B cell (primary cell): ENCODE results near the gene CSNK1G1. TPM values are rescaled to one million over a fixed set of nuclear protein-coding genes. Genes with fewer than 3 reads are reported as not detected.

Source experiments
- ATAC-seq: fragments of 200-7000 bp; cut with Tn5 transposase; one replicate; pipeline ENCODE4 v1.10.0; 2021; ENCODE audit warnings: low read depth, mild to moderate bottlenecking, moderate number of reproducible peaks, moderate library complexity
- CTCF ChIA-PET: fragments of 350-600 bp; sonication (Branson Sonifier 250); formaldehyde crosslinking; loops from one replicate; lab custom pipeline; 2021; ENCODE audit warnings: antibody characterized with exemption, inconsistent platforms; lab: Charles Lee
- POLR2A ChIA-PET: fragments of 350-600 bp; sonication (Branson Sonifier 250); formaldehyde crosslinking; loops from one replicate; lab custom pipeline; 2021; ENCODE audit warnings: antibody characterized with exemption; lab: Charles Lee
- DNase-seq: peaks from one replicate; pipeline ENCODE4 v3.0.0; 2013
- H2AFZ ChIP-seq: 2 replicates; pipeline ENCODE4 v1.6.1; 2012; ENCODE audit warnings: mild to moderate bottlenecking, low read depth, low read length; ENCODE audit not compliant: insufficient read depth, poor library complexity, severe bottlenecking
- H3K27ac ChIP-seq, 2 donors: 1 replicate in 1 of 2; 2 replicates in 1 of 2; pipeline ENCODE4 v1.5.1; 2012 to 2013; ENCODE audit warnings: low read length in 2 of 2, mild to moderate bottlenecking in 2 of 2, moderate library complexity in 1 of 2
- H3K27me3 ChIP-seq, 4 experiments: fragments of 200-600 bp in 1 of 4; sonication (generic) in 1 of 4; replicated peaks in 1 of 4; 1 replicate in 2 of 4; 2 replicates in 2 of 4; pipeline versions ENCODE4 v1.6.1 to v1.7.0; 2013 to 2016; ENCODE audit warnings: low read length in 3 of 4, mild to moderate bottlenecking in 2 of 4, mixed read lengths in 1 of 4, moderate library complexity in 1 of 4; ENCODE audit not compliant: insufficient read depth in 4 of 4, control insufficient read depth in 3 of 4; ENCODE audit errors: control extremely low read depth in 1 of 4
- H3K36me3 ChIP-seq, 2 experiments: replicated peaks in 1 of 2; 1 replicate in 1 of 2; 2 replicates in 1 of 2; pipeline versions ENCODE4 v1.6.1 to v1.7.1; 2013; ENCODE audit warnings: low read length in 1 of 2; ENCODE audit not compliant: insufficient read depth in 2 of 2, control insufficient read depth in 1 of 2; ENCODE audit errors: control extremely low read depth in 1 of 2, extremely low read depth in 1 of 2
- H3K4me1 ChIP-seq, 2 donors: fragments of 200-600 bp in 1 of 2; sonication (generic) in 1 of 2; 1 replicate in 1 of 2; 2 replicates in 1 of 2; pipeline versions ENCODE4 v1.5.1 to v1.6.1; 2013 to 2017; ENCODE audit warnings: low read length in 2 of 2; ENCODE audit not compliant: control insufficient read depth in 2 of 2, insufficient read depth in 2 of 2
- H3K4me2 ChIP-seq: replicated peaks from 2 replicates; pipeline ENCODE3; 2012; ENCODE audit warnings: mild to moderate bottlenecking, low read depth, low read length; ENCODE audit not compliant: poor library complexity, severe bottlenecking
- H3K4me3 ChIP-seq, 5 experiments: fragments of 200-600 bp in 1 of 5; sonication (generic) in 1 of 5; 1 replicate in 3 of 5; 2 replicates in 2 of 5; pipeline versions ENCODE4 v1.5.1 to v1.7.0; 2011 to 2016; ENCODE audit warnings: low read length in 4 of 5, mild to moderate bottlenecking in 4 of 5, low read depth in 2 of 5, control low read depth in 1 of 5, moderate library complexity in 1 of 5; ENCODE audit not compliant: insufficient read depth in 1 of 5; ENCODE audit errors: control extremely low read depth in 1 of 5, extremely low read depth in 1 of 5
- H3K79me2 ChIP-seq: fragments of 200-600 bp; sonication (generic); one replicate; pipeline ENCODE4 v1.6.0; 2016; ENCODE audit warnings: low read length; ENCODE audit not compliant: control insufficient read depth, insufficient read depth
- H3K9ac ChIP-seq: fragments of 200-600 bp; sonication (generic); 2 replicates; pipeline ENCODE4 v1.6.1; 2017; ENCODE audit warnings: mild to moderate bottlenecking, low read length, moderate library complexity
- H3K9me3 ChIP-seq, 3 donors: one replicate each; pipeline versions ENCODE4 v1.6.1 to v1.7.1; 2013; ENCODE audit warnings: low read length in 2 of 3; ENCODE audit not compliant: control insufficient read depth in 2 of 3, insufficient read depth in 1 of 3; ENCODE audit errors: control extremely low read depth in 1 of 3
- H4K20me1 ChIP-seq: 2 replicates; pipeline ENCODE4 v1.6.0; 2012; ENCODE audit warnings: mild to moderate bottlenecking, low read length; ENCODE audit not compliant: insufficient read depth, control insufficient read depth, poor library complexity, severe bottlenecking
- H3K27ac Mint-ChIP-seq: one replicate; pipeline ENCODE4 v1.8.0; 2021; ENCODE audit warnings: mixed read lengths
- H3K27me3 Mint-ChIP-seq: one replicate; pipeline ENCODE4 v1.8.0; 2021; ENCODE audit warnings: mixed read lengths
- H3K4me1 Mint-ChIP-seq: one replicate; pipeline ENCODE4 v1.8.0; 2021; ENCODE audit warnings: mixed read lengths
- H3K4me3 Mint-ChIP-seq: one replicate; pipeline ENCODE4 v1.8.0; 2021; ENCODE audit warnings: mixed read lengths
- H3K9me3 Mint-ChIP-seq: one replicate; pipeline ENCODE4 v1.8.0; 2022; ENCODE audit warnings: mixed read lengths; ENCODE audit not compliant: insufficient read depth
- EZH2 ChIP-seq: IDR thresholded peaks from 2 replicates; pipeline ENCODE4 v1.6.1; 2012; ENCODE audit warnings: borderline replicate concordance, low read depth, mild to moderate bottlenecking, moderate library complexity, low read length; ENCODE audit not compliant: insufficient read depth, poor library complexity, severe bottlenecking
- WGBS: methylation state at CpG from one replicate; pipeline ENCODE4 v1.1.5; 2013; ENCODE audit warnings: missing lambda C conversion rate; ENCODE audit not compliant: insufficient coverage; 5-methylcytosine and 5-hydroxymethylcytosine counted together
- intact Hi-C: fragments of 100-400 bp; cut with micrococcal nuclease; formaldehyde crosslinking; loops from one replicate; pipeline ENCODE4 v1.10.0; 2022
- polyA plus RNA-seq: library from polyadenylated mRNA; depleted of rRNA; stranded (reverse); fragments of >200 nt; gene quantifications from 2 replicates; pipeline ENCODE4 v1.2.3, GENCODE V29; 2012
- total RNA-seq, 2 donors: library from RNA; stranded (reverse); fragments of 120-200 nt in 1 of 2; gene quantifications; 1 replicate in 1 of 2; 2 replicates in 1 of 2; pipeline versions ENCODE4 v1.2.3 to v1.2.4, GENCODE V29; 2013 to 2022
- TF ChIP-seq, protein P1 (sequence below): fragments of 200-600 bp; IDR thresholded peaks from one replicate; pipeline ENCODE4 v1.8.0; 2022; ENCODE audit warnings: antibody characterized with exemption, mild to moderate bottlenecking

The CSNK1G1 gene
- total and polyA plus RNA-seq, 2 donors (not counting 1 experiment from before 2014, with no cell fraction given): 5.2 to 40.3 TPM

GRCh38 chr15:64251121-64251520 lies 104.9 kb downstream of the CSNK1G1 start:
- no peak for DNase-seq
- Histone ChIP-seq H3K79me2 (peaks cover 11% of the 10 kb centered on the region), H3K27me3 (no peaks in the 10 kb centered on the region)

DNA sequence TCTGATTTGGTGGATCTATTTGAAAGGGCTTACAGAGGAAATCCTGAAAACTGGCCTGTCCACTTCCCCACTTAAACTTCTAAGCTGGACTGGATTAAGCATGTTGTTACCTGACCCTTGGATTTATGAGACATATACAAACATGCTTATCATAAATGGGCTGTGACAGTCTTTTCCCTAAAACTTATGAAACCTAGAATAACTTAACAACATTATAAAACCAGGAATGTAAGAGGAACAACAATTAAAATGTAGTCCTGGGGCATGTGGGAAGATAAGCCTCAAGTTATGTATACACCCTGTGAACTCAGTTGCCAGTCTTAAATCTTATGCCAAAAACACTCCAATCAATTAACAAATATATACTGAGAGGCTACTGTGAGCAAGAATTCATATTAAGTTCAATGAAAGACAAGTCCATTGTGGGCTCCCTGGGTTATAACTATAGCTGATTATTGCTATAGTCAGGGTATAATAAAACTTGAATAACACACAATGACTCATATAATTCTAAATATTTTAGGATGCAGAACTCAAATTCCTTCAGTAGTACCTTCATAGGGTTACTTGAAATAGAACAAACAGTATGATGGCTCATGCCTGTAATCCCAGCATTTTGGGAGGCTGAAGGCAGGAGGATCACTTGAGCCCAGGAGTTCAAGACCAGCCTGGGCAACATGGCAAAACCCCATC lies 105.9 kb downstream of the CSNK1G1 start:
- Histone ChIP-seq H2AFZ (no peak overlapping the region), H4K20me1 (no peaks in the 10 kb centered on the region), H3K4me1 (no peaks in the 10 kb centered on the region), H3K79me2 (peaks cover 7% of the 10 kb centered on the region), H3K4me3 (no peak overlapping the region), H3K9me3 (no peaks in the 10 kb centered on the region), H3K36me3 (peaks cover 1 to 17% of the 10 kb centered on the region in 2 experiments), H3K9ac (no peak overlapping the region), H3K27me3 (no peaks in the 10 kb centered on the region), H3K27ac (no peak overlapping the region), H3K4me2 (no peak overlapping the region)
- H3K4me1 Mint-ChIP-seq: peaks cover 6% of the 10 kb centered on the region
- intact Hi-C loops: no loop called here
- H3K4me3 Mint-ChIP-seq: no peak overlapping the region
- no peaks in the 10 kb centered on the region for H3K9me3 Mint-ChIP-seq
- no peaks in the 10 kb centered on the region for H3K27me3 Mint-ChIP-seq
- POLR2A ChIA-PET: no interaction called here
- CTCF ChIA-PET: interaction anchor here (0.7 kb wide), 1 partner anchor 10 kb away, joined by 3 read pairs; no protein-coding TSS in a partner anchor
- H3K27ac Mint-ChIP-seq: no peak overlapping the region
- ATAC-seq (no peak), DNase-seq (no peak)
- TF ChIP-seq, protein P1, sequence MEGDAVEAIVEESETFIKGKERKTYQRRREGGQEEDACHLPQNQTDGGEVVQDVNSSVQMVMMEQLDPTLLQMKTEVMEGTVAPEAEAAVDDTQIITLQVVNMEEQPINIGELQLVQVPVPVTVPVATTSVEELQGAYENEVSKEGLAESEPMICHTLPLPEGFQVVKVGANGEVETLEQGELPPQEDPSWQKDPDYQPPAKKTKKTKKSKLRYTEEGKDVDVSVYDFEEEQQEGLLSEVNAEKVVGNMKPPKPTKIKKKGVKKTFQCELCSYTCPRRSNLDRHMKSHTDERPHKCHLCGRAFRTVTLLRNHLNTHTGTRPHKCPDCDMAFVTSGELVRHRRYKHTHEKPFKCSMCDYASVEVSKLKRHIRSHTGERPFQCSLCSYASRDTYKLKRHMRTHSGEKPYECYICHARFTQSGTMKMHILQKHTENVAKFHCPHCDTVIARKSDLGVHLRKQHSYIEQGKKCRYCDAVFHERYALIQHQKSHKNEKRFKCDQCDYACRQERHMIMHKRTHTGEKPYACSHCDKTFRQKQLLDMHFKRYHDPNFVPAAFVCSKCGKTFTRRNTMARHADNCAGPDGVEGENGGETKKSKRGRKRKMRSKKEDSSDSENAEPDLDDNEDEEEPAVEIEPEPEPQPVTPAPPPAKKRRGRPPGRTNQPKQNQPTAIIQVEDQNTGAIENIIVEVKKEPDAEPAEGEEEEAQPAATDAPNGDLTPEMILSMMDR: no peak
- no peak for TF ChIP-seq EZH2

More at GRCh38 chr15:64251121-64251520, 104.9 kb downstream of the CSNK1G1 start:
- no peak overlapping the region for H3K27ac Mint-ChIP-seq
- Histone ChIP-seq H3K27ac (no peak overlapping the region), H4K20me1 (no peaks in the 10 kb centered on the region), H3K9me3 (no peaks in the 10 kb centered on the region), H3K4me1 (no peaks in the 10 kb centered on the region), H3K9ac (no peak overlapping the region), H3K4me3 (no peak overlapping the region), H3K4me2 (no peak overlapping the region), H2AFZ (no peak overlapping the region), H3K36me3 (peaks cover 1 to 19% of the 10 kb centered on the region in 2 experiments)
- no peak overlapping the region for H3K4me3 Mint-ChIP-seq
- ATAC-seq: no peak
- no peaks in the 10 kb centered on the region for H3K27me3 Mint-ChIP-seq
- ChIA-PET POLR2A (no interaction called here), CTCF (interaction anchor here (0.7 kb wide), 1 partner anchor 11 kb away, joined by 3 read pairs; no protein-coding TSS in a partner anchor)
- intact Hi-C loops: no loop called here
- no CpG with 5 or more reads among the region's 2 CpGs for WGBS
- no peak for TF ChIP-seq EZH2
- TF ChIP-seq, protein P1: no peak
- H3K4me1 Mint-ChIP-seq: peaks cover 7% of the 10 kb centered on the region
- no peaks in the 10 kb centered on the region for H3K9me3 Mint-ChIP-seq
